HG03378 (cell line): Measurements from ENCODE around the gene LY6G5B.

Experiments
- ATAC-seq: cut with Tn5 transposase; IDR thresholded peaks from one replicate; pipeline ENCODE4 v1.9.1; 2021; ENCODE audit warnings: mild to moderate bottlenecking, moderate library complexity; ENCODE audit not compliant: unreplicated experiment

The LY6G5B gene

GRCh38 chr6:31669676-31670075 is at the start of gene LY6G5B:
LY6G5B (plus strand) TSS chr6:31669976; CDS start chr6:31670951, 975 bp downstream.
- ATAC-seq, result no peak

- ATAC-seq, result peak; percentile 19
Observed at GRCh38 chr6:31620586-31621319, 49.0 kb upstream of the LY6G5B start, which contains the start of gene PRRC2A. PRRC2A (plus strand) TSS chr6:31620715; CDS start chr6:31622790, 2,075 bp downstream.

GRCh38 chr6:31621320-31621939 is 48.3 kb upstream of the LY6G5B start:
- ATAC-seq, result no peak

GRCh38 chr6:31621991-31622390 is 47.8 kb upstream of the LY6G5B start:
- no peak for ATAC-seq

- no peak for ATAC-seq
Observed at GRCh38 chr6:31622684-31623091, 47.1 kb upstream of the LY6G5B start.

GRCh38 chr6:31624070-31624469 is 45.7 kb upstream of the LY6G5B start:
- ATAC-seq, result no peak

- ATAC-seq, result no peak
Observed at GRCh38 chr6:31626952-31627351, 42.8 kb upstream of the LY6G5B start.

- no peak for ATAC-seq
Observed at GRCh38 chr6:31627690-31628287, 42.0 kb upstream of the LY6G5B start.

- ATAC-seq, result no peak
Observed at GRCh38 chr6:31629014-31629413, 40.8 kb upstream of the LY6G5B start.

- ATAC-seq, result no peak
Observed at GRCh38 chr6:31630177-31630934, 39.4 kb upstream of the LY6G5B start.

GRCh38 chr6:31631209-31631608 is 38.6 kb upstream of the LY6G5B start:
- ATAC-seq, result no peak

GRCh38 chr6:31631681-31632278 is 38.0 kb upstream of the LY6G5B start:
- ATAC-seq, result no peak

- ATAC-seq, result no peak
Observed at GRCh38 chr6:31632279-31632946, 37.4 kb upstream of the LY6G5B start.

GRCh38 chr6:31633447-31633846 is 36.3 kb upstream of the LY6G5B start:
- ATAC-seq, result no peak

- no peak for ATAC-seq
Observed at GRCh38 chr6:31634131-31634530, 35.6 kb upstream of the LY6G5B start.

GRCh38 chr6:31634969-31635575 is 34.7 kb upstream of the LY6G5B start:
- no peak for ATAC-seq

GRCh38 chr6:31636698-31637596 is 32.8 kb upstream of the LY6G5B start:
- ATAC-seq, result no peak

GRCh38 chr6:31639043-31639442 is 30.7 kb upstream of the LY6G5B start:
- no peak for ATAC-seq

GRCh38 chr6:31639449-31639861 is 30.3 kb upstream of the LY6G5B start:
- no peak for ATAC-seq
